CD14-positive monocyte (primary cell): Measurements from ENCODE around the gene ADGRL3. TPM values are rescaled to one million over a fixed set of nuclear protein-coding genes. Genes with fewer than 3 reads are reported as not detected.

Source experiments
- DNase-seq, 3 donors: peaks; one replicate each; pipeline ENCODE4 v3.0.0-alpha.2; 2011 to 2022
- H2AFZ ChIP-seq: 2 replicates; pipeline ENCODE4 v1.6.0; 2012; ENCODE audit warnings: mild to moderate bottlenecking, low read depth, low read length, inconsistent platforms; ENCODE audit not compliant: insufficient read depth, poor library complexity, severe bottlenecking
- H3K27ac ChIP-seq, 2 donors: 1 replicate in 1 of 2; 2 replicates in 1 of 2; pipeline ENCODE4 v1.5.1; 2012 to 2013; ENCODE audit warnings: low read length in 2 of 2, control low read depth in 1 of 2, inconsistent platforms in 1 of 2, low read depth in 1 of 2, mild to moderate bottlenecking in 1 of 2
- H3K27me3 ChIP-seq, 2 donors: one replicate each; pipeline versions ENCODE4 v1.6.0 to v1.6.1; 2011 to 2013; ENCODE audit warnings: low read length in 2 of 2; ENCODE audit not compliant: control insufficient read depth in 2 of 2, insufficient read depth in 2 of 2
- H3K36me3 ChIP-seq, 2 donors: replicated peaks in 1 of 2; 1 replicate in 1 of 2; 2 replicates in 1 of 2; pipeline versions ENCODE4 v1.5.1 to v1.6.1; 2012 to 2013; ENCODE audit warnings: low read length in 2 of 2, control low read depth in 1 of 2, inconsistent platforms in 1 of 2, mild to moderate bottlenecking in 1 of 2; ENCODE audit not compliant: insufficient read depth in 2 of 2, control insufficient read depth in 1 of 2
- H3K4me1 ChIP-seq, 2 donors: 1 replicate in 1 of 2; 2 replicates in 1 of 2; pipeline versions ENCODE4 v1.5.1 to v1.6.1; 2012 to 2013; ENCODE audit warnings: low read length in 2 of 2, control low read depth in 1 of 2, inconsistent platforms in 1 of 2, mild to moderate bottlenecking in 1 of 2, moderate library complexity in 1 of 2; ENCODE audit not compliant: insufficient read depth in 2 of 2, control insufficient read depth in 1 of 2
- H3K4me2 ChIP-seq: replicated peaks from 2 replicates; pipeline ENCODE3; 2012; ENCODE audit warnings: low read length, moderate library complexity, mild to moderate bottlenecking; ENCODE audit not compliant: poor library complexity, severe bottlenecking; ENCODE audit errors: extremely low read depth
- H3K4me3 ChIP-seq, 3 experiments: fragments of 200-600 bp in 1 of 3; sonication (generic) in 1 of 3; replicated peaks in 1 of 3; 1 replicate in 2 of 3; 2 replicates in 1 of 3; pipeline ENCODE4 v1.5.1; 2011 to 2013; ENCODE audit warnings: low read length in 3 of 3, mild to moderate bottlenecking in 3 of 3, control low read depth in 2 of 3, low read depth in 2 of 3, inconsistent platforms in 1 of 3, moderate library complexity in 1 of 3
- H3K79me2 ChIP-seq: 2 replicates; pipeline ENCODE4 v1.6.0; 2012; ENCODE audit warnings: mild to moderate bottlenecking, control low read depth, inconsistent platforms, low read length, moderate library complexity; ENCODE audit not compliant: insufficient read depth
- H3K9ac ChIP-seq: 2 replicates; pipeline ENCODE4 v1.6.0; 2017; ENCODE audit warnings: low read length, mild to moderate bottlenecking; ENCODE audit not compliant: insufficient read depth, poor library complexity, severe bottlenecking
- H3K9me3 ChIP-seq, 2 donors: replicated peaks in 1 of 2; 1 replicate in 1 of 2; 2 replicates in 1 of 2; pipeline versions ENCODE4 v1.5.1 to v1.6.1; 2012 to 2013; ENCODE audit warnings: low read length in 2 of 2, control low read depth in 1 of 2; ENCODE audit not compliant: control insufficient read depth in 1 of 2, insufficient read depth in 1 of 2
- H4K20me1 ChIP-seq: 2 replicates; pipeline ENCODE4 v1.6.0; 2012; ENCODE audit warnings: mild to moderate bottlenecking, low read length, control low read depth, moderate library complexity; ENCODE audit not compliant: insufficient read depth
- H3K27ac Mint-ChIP-seq, 7 donors: one replicate each; pipeline ENCODE4 v1.8.0; 2020; ENCODE audit warnings: mild to moderate bottlenecking in 7 of 7, mixed read lengths in 7 of 7, moderate library complexity in 6 of 7, inconsistent platforms in 2 of 7
- H3K27me3 Mint-ChIP-seq, 3 donors: one replicate each; pipeline ENCODE4 v1.8.0; 2021 to 2022; ENCODE audit warnings: low read depth in 3 of 3, mild to moderate bottlenecking in 3 of 3, mixed read lengths in 3 of 3, moderate library complexity in 3 of 3, inconsistent platforms in 1 of 3
- H3K36me3 Mint-ChIP-seq, 2 donors: one replicate each; pipeline ENCODE4 v1.8.0; 2020; ENCODE audit warnings: mixed read lengths in 2 of 2, inconsistent platforms in 1 of 2, mild to moderate bottlenecking in 1 of 2
- H3K4me1 Mint-ChIP-seq: one replicate; pipeline ENCODE4 v1.8.0; 2020; ENCODE audit warnings: mild to moderate bottlenecking, mixed read lengths
- H3K4me3 Mint-ChIP-seq, 2 donors: one replicate each; pipeline ENCODE4 v1.8.0; 2020; ENCODE audit warnings: mild to moderate bottlenecking in 2 of 2, mixed read lengths in 2 of 2, moderate library complexity in 1 of 2
- H3K9me3 Mint-ChIP-seq, 7 donors: one replicate each; pipeline ENCODE4 v1.8.0; 2020 to 2022; ENCODE audit warnings: mixed read lengths in 7 of 7, mild to moderate bottlenecking in 6 of 7, moderate library complexity in 6 of 7, inconsistent platforms in 2 of 7
- WGBS: methylation state at CpG from one replicate; pipeline ENCODE4 v1.1.5; 2013; ENCODE audit warnings: missing lambda C conversion rate; ENCODE audit not compliant: insufficient coverage; 5-methylcytosine and 5-hydroxymethylcytosine counted together
- intact Hi-C, 2 donors: fragments of 100-400 bp; cut with micrococcal nuclease; formaldehyde crosslinking; loops; one replicate each; pipeline versions ENCODE4 v1.15.0 to v1.15.1; 2023
- polyA plus RNA-seq, 3 donors: library from polyadenylated mRNA; depleted of rRNA in 1 of 3; unstranded in 2 of 3; stranded (reverse) in 1 of 3; fragments of 300-500 nt in 2 of 3; fragments of >200 nt in 1 of 3; fragmentation: Illumina TruSeq in 2 of 3; gene quantifications; 1 replicate in 2 of 3; 2 replicates in 1 of 3; pipeline ENCODE4 v1.2.3, GENCODE V29; 2012 to 2021
- TF ChIP-seq, protein P1 (sequence below): fragments of 200-600 bp; IDR thresholded peaks from one replicate; pipeline ENCODE4 v1.8.0; 2022; ENCODE audit warnings: antibody characterized with exemption, mild to moderate bottlenecking

ADGRL3 gene
- polyA plus RNA-seq, 3 donors: not detected

- H3K36me3 Mint-ChIP-seq: no peaks in the 10 kb centered on the region
- H3K4me3 Mint-ChIP-seq: no peak overlapping the region
- H3K79me2 ChIP-seq: no peaks in the 10 kb centered on the region
- H3K4me3 ChIP-seq: no peak overlapping the region
- H3K4me2 ChIP-seq: no peak overlapping the region
- H3K27me3 ChIP-seq: no peaks in the 10 kb centered on the region
- no peak overlapping the region for H3K27ac Mint-ChIP-seq
- H3K9ac ChIP-seq: no peak overlapping the region
- DNase-seq: no peak
- intact Hi-C loops: no loop called here
- H4K20me1 ChIP-seq: no peaks in the 10 kb centered on the region
- TF ChIP-seq, protein P1, sequence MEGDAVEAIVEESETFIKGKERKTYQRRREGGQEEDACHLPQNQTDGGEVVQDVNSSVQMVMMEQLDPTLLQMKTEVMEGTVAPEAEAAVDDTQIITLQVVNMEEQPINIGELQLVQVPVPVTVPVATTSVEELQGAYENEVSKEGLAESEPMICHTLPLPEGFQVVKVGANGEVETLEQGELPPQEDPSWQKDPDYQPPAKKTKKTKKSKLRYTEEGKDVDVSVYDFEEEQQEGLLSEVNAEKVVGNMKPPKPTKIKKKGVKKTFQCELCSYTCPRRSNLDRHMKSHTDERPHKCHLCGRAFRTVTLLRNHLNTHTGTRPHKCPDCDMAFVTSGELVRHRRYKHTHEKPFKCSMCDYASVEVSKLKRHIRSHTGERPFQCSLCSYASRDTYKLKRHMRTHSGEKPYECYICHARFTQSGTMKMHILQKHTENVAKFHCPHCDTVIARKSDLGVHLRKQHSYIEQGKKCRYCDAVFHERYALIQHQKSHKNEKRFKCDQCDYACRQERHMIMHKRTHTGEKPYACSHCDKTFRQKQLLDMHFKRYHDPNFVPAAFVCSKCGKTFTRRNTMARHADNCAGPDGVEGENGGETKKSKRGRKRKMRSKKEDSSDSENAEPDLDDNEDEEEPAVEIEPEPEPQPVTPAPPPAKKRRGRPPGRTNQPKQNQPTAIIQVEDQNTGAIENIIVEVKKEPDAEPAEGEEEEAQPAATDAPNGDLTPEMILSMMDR: no peak
- no peak overlapping the region for H3K27ac ChIP-seq
- peaks cover 0 to 2% (median 0%) of the 10 kb centered on the region in 7 donors for H3K9me3 Mint-ChIP-seq
- no peaks in the 10 kb centered on the region for H3K36me3 ChIP-seq
- H3K27me3 Mint-ChIP-seq: no peaks in the 10 kb centered on the region
- WGBS: 88% methylated on average over 9 of the region's 14 CpGs
- H3K4me1 Mint-ChIP-seq: no peaks in the 10 kb centered on the region
- no peaks in the 10 kb centered on the region for H3K4me1 ChIP-seq
- no peak overlapping the region for H2AFZ ChIP-seq
- no peaks in the 10 kb centered on the region for H3K9me3 ChIP-seq
These were observed 870.2 kb downstream of the ADGRL3 start for GRCh38 chr4:62070291-62070852.

- Histone ChIP-seq H3K4me2 (no peak overlapping the region), H3K79me2 (no peaks in the 10 kb centered on the region), H3K27ac (no peak overlapping the region), H2AFZ (no peak overlapping the region), H3K4me3 (no peak overlapping the region), H3K9me3 (no peaks in the 10 kb centered on the region), H3K36me3 (no peaks in the 10 kb centered on the region), H3K27me3 (no peaks in the 10 kb centered on the region), H3K4me1 (no peaks in the 10 kb centered on the region), H3K9ac (no peak overlapping the region), H4K20me1 (no peaks in the 10 kb centered on the region)
- 67% methylated on average over 1 of the region's 2 CpGs for WGBS
- no peak overlapping the region for H3K4me3 Mint-ChIP-seq
- H3K27ac Mint-ChIP-seq: no peak overlapping the region
- no peaks in the 10 kb centered on the region for H3K27me3 Mint-ChIP-seq
- TF ChIP-seq, protein P1: no peak
- peaks cover 0 to 2% (median 0%) of the 10 kb centered on the region in 7 donors for H3K9me3 Mint-ChIP-seq
- no peaks in the 10 kb centered on the region for H3K4me1 Mint-ChIP-seq
- intact Hi-C loops: no loop called here
- H3K36me3 Mint-ChIP-seq: no peaks in the 10 kb centered on the region
- no peak for DNase-seq
These were observed 875.0 kb downstream of the ADGRL3 start for GRCh38 chr4:62075089-62075488.
